Right lobe of liver (tissue), 6 donors: ENCODE data around the gene RAPGEF2. TPM values are rescaled to one million over a fixed set of nuclear protein-coding genes. Genes with fewer than 3 reads are reported as not detected.
"Not testable (repeated sequence)": the region's sequence is repeated elsewhere in the genome, so short reads cannot be mapped to it uniquely, and the experiment has no call there.

Experiments
- ATAC-seq, 4 donors: fragments of 200-7000 bp; cut with Tn5 transposase; one replicate each; pipeline ENCODE4 v1.9.1; 2020; ENCODE audit warnings: mild to moderate bottlenecking in 4 of 4, moderate library complexity in 4 of 4
- DNase-seq, 3 donors: peaks; one replicate each; pipeline ENCODE4 v3.0.0-alpha.2; 2020
- H3K27ac ChIP-seq, 3 donors: fragments of 200-600 bp; one replicate each; pipeline ENCODE4 v1.8.0; 2022
- H3K27me3 ChIP-seq, 2 donors: fragments of 200-600 bp; one replicate each; pipeline ENCODE4 v1.8.0; 2022
- H3K36me3 ChIP-seq, 4 donors: fragments of 200-600 bp; sonication (generic) in 1 of 4; one replicate each; pipeline versions ENCODE4 v1.5.1 to v1.8.0; 2017 to 2022; ENCODE audit warnings: control low read depth in 1 of 4
- H3K4me1 ChIP-seq, 4 donors: fragments of 200-600 bp; sonication (generic) in 1 of 4; one replicate each; pipeline versions ENCODE4 v1.5.1 to v1.8.0; 2017 to 2022; ENCODE audit warnings: control low read depth in 1 of 4
- H3K4me3 ChIP-seq, 3 donors: fragments of 200-600 bp; one replicate each; pipeline ENCODE4 v1.8.0; 2022
- H3K9me3 ChIP-seq, 4 donors: fragments of 200-600 bp; sonication (generic) in 1 of 4; one replicate each; pipeline versions ENCODE4 v1.5.1 to v1.8.0; 2017 to 2022; ENCODE audit warnings: control low read depth in 1 of 4
- CTCF ChIP-seq, 4 donors: fragments of 200-600 bp in 3 of 4; fragments of 450-650 bp in 1 of 4; IDR thresholded peaks; one replicate each; pipeline versions ENCODE4 v1.5.1 to v1.8.0; 2016 to 2022; ENCODE audit warnings: antibody characterized with exemption in 4 of 4, mild to moderate bottlenecking in 2 of 4
- POLR2A ChIP-seq: fragments of 450-650 bp; IDR thresholded peaks from one replicate; pipeline ENCODE4 v1.6.1; 2017; ENCODE audit warnings: antibody characterized with exemption, mild to moderate bottlenecking
- WGBS: methylation state at CpG from one replicate; pipeline ENCODE4 v1.1.6; 2018; ENCODE audit warnings: low coverage, low lambda C conversion rate; ENCODE audit not compliant: insufficient coverage; ENCODE audit errors: missing lambda C conversion rate; 5-methylcytosine and 5-hydroxymethylcytosine counted together
- intact Hi-C, 2 donors: fragments of 100-400 bp; cut with DNase I; formaldehyde crosslinking; loops; one replicate each; pipeline versions ENCODE4 v1.11.2 to v1.14.1; 2022
- total RNA-seq, 6 experiments: library from RNA; depleted of rRNA in 2 of 6; stranded (reverse); fragments of >200 nt in 2 of 6; fragmentation: NEBNext Ultra II Directional in 3 of 6; extraction: Animal tissue kit (Norgen Biotek cat#: 25700) in 3 of 6; gene quantifications; one replicate each; pipeline versions ENCODE4 v1.1.0 to v1.2.4, GENCODE V29; 2016 to 2023
- donor health status: DM: no; HTN: yes; CAD: no.
- donor health status: DM: no; HTN: no; CAD: no.
- donor health status: DM: no; HTN: no; CAD: no.
- donor health status: DM: no; HTN: yes; CAD: no.
- donor health status: DM: no; HTN: yes; CAD: no.

Gene RAPGEF2
- total RNA-seq, 6 experiments from 2014 or later: 22.1 to 32.1 (median 27.2) TPM

GRCh38 chr4:159071969-159072765 is 30.7 kb upstream of the RAPGEF2 start:
- DNase-seq (no peak), ATAC-seq (peak in 1 of 4 donors; percentile 21)
- no peak overlapping the region for H3K4me3 ChIP-seq
- intact Hi-C loops: no loop called here
- no peak for TF ChIP-seq CTCF (IDR thresholded peaks at IDR 0.05)
- no peak for TF ChIP-seq POLR2A
- H3K27me3 ChIP-seq: no peaks in the 10 kb centered on the region
- H3K9me3 ChIP-seq: no peaks in the 10 kb centered on the region
- H3K27ac ChIP-seq: no peak overlapping the region
- no peaks in the 10 kb centered on the region for H3K4me1 ChIP-seq
- 91% methylated on average over 6 of the region's 6 CpGs for WGBS
- H3K36me3 ChIP-seq: no peaks in the 10 kb centered on the region

- no peaks in the 10 kb centered on the region for H3K36me3 ChIP-seq
- H3K4me3 ChIP-seq: no peak overlapping the region
- no peaks in the 10 kb centered on the region for H3K4me1 ChIP-seq
- ATAC-seq (no peak), DNase-seq (no peak)
- no peak overlapping the region for H3K27ac ChIP-seq
- 56% methylated on average over 3 of the region's 3 CpGs for WGBS
- TF ChIP-seq POLR2A: no peak
- TF ChIP-seq CTCF (IDR thresholded peaks at IDR 0.05): no peak
- H3K27me3 ChIP-seq: no peaks in the 10 kb centered on the region
- no peaks in the 10 kb centered on the region for H3K9me3 ChIP-seq
- intact Hi-C loops: no loop called here
These were observed 27.3 kb upstream of the RAPGEF2 start for GRCh38 chr4:159075531-159075932.

GRCh38 chr4:159077018-159077417 is 25.9 kb upstream of the RAPGEF2 start:
- H3K9me3 ChIP-seq, H3K36me3 ChIP-seq, H3K4me3 ChIP-seq, H3K4me1 ChIP-seq, H3K27me3 ChIP-seq, DNase-seq, H3K27ac ChIP-seq, intact Hi-C loops, ATAC-seq: not testable (repeated sequence)
- WGBS: 65% methylated on average over 2 of the region's 13 CpGs

GRCh38 chr4:159077702-159078495 is 25.0 kb upstream of the RAPGEF2 start:
- Histone ChIP-seq H3K4me1 (no peaks in the 10 kb centered on the region), H3K27ac (no peak overlapping the region), H3K27me3 (no peaks in the 10 kb centered on the region), H3K9me3 (no peaks in the 10 kb centered on the region), H3K4me3 (peak overlapping the region in 1 of 3 donors; percentile 19), H3K36me3 (no peaks in the 10 kb centered on the region)
- intact Hi-C loops: no loop called here
- ATAC-seq (peak; percentile 30 to 76 (median 52)), DNase-seq (no peak)
- TF ChIP-seq CTCF (IDR thresholded peaks at IDR 0.05): no peak
- no peak for TF ChIP-seq POLR2A
- 55% methylated on average over 6 of the region's 6 CpGs for WGBS

GRCh38 chr4:159079074-159079473 is 23.8 kb upstream of the RAPGEF2 start:
- ATAC-seq: no peak
- H3K4me1 ChIP-seq: no peaks in the 10 kb centered on the region
- H3K9me3 ChIP-seq: no peaks in the 10 kb centered on the region
- H3K4me3 ChIP-seq: no peak overlapping the region
- no CpG with 5 or more reads among the region's 2 CpGs for WGBS
- no peak overlapping the region for H3K27ac ChIP-seq
- DNase-seq: no peak
- H3K36me3 ChIP-seq: no peaks in the 10 kb centered on the region
- no peaks in the 10 kb centered on the region for H3K27me3 ChIP-seq
- TF ChIP-seq POLR2A: no peak
- no peak for TF ChIP-seq CTCF (IDR thresholded peaks at IDR 0.05)
- intact Hi-C loops: no loop called here
